ENCODE measurements around the gene PARVA.

- no peak for TF ChIP-seq POLR2A (IDR thresholded peaks at IDR 0.05; ENCODE audit: low read depth, low read length)
- TF ChIP-seq TAF1 (IDR thresholded peaks at IDR 0.05; ENCODE audit: low read depth, low read length): no peak
- TF ChIP-seq POLR2AphosphoS5 (IDR thresholded peaks at IDR 0.05; ENCODE audit: low read depth, low read length): no peak
- TF ChIP-seq SPI1 (IDR thresholded peaks at IDR 0.05; ENCODE audit: low read depth, low read length): no peak
- no peak for TF ChIP-seq POU2F2 (IDR thresholded peaks at IDR 0.05; ENCODE audit: low read depth, low read length)
- no peak for TF ChIP-seq PAX5 (IDR thresholded peaks at IDR 0.05; ENCODE audit: insufficient read depth, low read length, severe bottlenecking)
Observed at GRCh38 chr11:12467610-12468009, 90.2 kb downstream of the PARVA start.

Measured in GM12891 (cell line).